Activated T-cell treated with anti-CD3 and anti-CD28 coated beads for 1 hour (primary cell): ENCODE measurements around the gene VPS54.

ENCODE experiments used
- DNase-seq: peaks from one replicate; pipeline ENCODE4 v3.0.0-alpha.2; 2020; ENCODE audit warnings: low read depth

VPS54 gene

DNA sequence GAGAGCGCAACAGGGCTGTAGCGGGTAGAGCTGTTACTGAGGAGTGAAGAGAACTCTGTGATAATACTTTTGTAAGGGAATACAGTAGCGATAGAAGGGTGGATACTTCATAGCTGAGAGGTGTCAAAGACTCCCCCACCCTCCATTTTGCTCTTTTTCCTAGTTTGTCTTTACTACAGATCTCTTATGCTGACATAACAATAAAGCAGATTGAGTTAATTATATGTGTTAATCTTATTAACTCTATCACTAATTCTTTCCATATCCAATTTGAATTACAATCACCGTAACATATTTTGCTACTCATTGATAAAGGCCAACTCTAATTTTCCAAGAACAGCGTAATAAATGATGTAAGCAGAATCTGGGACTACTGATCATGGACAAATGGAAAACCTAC is 120.4 kb downstream of the VPS54 start:
- DNase-seq: no peak

DNA sequence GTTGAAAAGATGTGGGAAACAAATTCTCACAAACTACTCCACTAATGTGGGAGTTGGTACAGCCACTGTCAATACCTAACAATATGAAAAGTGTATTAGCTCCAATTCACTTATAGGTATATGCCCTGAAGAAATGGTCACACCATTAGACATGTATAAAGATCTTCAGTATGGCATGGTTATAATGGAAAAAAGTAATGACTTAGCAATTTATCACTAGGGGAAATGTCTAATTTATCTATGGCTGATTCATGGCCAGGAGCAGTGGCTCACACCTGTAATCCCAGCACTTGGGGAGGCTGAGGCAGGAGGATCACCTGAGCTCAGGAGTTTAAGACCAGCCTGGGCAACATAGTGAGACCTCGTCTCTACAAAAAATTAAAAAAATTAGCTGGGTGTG is 125.1 kb downstream of the VPS54 start:
- no peak for DNase-seq

DNA sequence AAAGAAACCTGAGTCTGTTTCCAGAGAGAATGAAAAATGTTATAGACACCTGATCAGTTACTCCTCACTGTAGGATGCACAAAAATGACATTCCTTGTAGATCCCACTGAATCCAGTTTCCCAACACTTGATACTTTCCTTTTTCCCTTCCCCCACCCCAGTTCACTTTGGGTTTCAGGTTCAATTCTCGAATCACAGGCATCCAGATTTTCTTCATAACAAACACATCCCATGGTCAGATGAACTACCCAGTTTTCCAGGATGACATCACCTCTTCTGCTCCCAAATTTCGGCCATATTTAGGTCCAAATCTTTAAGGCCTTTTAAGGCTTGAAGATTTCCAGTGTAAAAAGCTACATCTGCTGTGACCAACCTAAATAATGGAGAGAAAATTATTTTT is 126.1 kb downstream of the VPS54 start:
- no peak for DNase-seq

DNA sequence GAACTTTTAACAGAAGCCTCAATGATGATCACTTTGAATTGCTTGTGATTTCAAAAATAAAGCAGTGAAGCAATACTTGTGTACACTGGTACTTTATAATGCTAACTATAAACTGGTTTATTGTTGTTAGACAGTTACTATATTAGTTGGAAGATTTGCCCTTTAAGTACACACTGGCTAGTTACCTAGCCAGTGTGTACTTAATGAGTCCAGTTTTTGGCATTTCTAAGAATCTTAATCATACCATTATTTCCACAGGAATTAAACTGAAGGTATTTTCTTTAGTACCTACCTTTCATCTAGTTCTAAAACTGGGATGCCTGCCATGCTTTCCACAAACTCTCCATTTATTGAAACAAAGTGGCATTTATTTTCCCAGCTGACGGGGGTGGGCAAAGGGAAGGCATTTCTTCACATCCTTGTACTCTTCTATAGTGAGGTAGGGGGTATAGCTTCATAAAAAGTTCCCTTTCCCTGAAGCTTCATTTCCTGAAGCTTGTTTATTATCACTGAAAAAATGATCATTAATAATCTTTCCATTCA is 127.7 kb downstream of the VPS54 start:
- DNase-seq: no peak

DNA sequence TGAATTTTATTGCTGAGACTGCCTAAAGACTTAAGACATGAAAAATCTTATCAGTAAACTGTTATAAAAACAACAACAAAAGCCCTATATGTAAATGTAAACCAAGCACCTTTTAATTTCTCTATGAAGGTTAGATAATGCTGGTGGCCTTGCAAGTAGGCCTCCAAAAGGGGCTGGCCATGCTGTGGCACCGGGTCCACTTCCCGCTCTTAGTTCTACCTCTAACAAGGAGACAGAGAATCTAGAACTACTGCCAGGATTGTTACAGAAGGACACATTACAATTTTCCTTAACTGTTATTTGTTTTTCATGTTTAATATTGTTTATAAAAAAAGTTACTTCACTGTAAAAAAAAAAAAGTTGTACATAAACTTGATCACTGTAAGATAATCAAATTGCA is 128.6 kb downstream of the VPS54 start:
- DNase-seq: no peak

DNA sequence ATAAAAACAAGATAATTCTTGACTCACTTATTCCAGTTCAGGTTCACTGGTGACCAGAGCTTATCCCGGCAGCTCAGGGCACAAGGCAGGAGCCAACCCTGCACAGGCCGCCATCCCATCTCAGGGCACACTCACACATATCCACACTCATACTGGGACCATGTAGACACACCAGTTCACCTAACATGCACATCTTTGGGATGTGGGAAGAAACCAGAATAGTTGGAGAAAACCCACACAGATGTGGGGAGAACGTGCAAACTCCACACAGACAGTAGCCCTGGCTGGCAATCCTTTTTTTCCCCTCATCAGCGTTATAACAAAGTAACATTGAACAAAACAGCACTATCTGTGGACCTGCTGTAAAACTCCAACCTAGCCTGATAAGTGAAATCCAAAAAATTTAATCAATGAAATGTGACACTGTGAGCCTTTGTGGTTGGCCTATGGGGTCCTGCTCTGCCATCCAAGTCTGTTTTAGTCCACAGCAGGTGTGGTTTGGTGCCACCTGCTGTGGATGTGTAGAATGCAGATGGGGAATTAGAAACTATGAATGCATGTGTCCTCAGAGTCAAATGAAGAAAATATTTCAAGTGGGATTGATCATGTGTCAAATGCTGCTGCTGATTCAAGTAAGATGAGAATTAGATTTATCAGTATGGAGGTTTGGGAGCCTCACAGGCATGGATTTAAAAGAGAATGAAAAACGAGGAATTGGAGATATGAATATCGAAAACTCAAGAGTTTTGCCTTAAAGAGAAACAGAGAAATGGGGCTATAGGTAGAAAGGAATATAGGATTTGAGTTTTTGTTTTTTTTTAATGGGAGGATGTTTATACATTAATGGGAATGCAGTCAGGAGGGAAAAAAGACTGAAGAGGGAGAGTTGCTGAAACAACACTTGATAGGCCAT is 130.5 kb downstream of the VPS54 start:
- peak; percentile 25 for DNase-seq

DNA sequence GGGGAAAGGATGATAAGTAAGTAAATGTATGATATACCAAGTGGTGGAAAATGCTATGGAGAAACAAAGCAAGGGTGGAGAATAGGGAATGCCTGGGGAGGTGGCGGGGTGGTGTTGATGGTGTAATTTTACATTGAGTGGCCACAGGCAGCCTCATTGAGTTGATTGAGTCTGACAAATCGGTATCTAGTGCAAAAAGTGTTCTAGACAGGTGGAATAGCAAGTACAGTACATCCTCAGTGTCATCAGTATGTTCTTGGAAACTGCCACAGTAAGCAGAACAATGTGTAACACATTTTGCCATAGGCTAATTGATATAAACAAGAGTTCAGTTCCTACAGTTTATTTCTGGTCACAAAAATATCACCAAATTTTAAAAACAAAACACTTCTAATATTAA is 131.2 kb downstream of the VPS54 start:
- DNase-seq: no peak

DNA sequence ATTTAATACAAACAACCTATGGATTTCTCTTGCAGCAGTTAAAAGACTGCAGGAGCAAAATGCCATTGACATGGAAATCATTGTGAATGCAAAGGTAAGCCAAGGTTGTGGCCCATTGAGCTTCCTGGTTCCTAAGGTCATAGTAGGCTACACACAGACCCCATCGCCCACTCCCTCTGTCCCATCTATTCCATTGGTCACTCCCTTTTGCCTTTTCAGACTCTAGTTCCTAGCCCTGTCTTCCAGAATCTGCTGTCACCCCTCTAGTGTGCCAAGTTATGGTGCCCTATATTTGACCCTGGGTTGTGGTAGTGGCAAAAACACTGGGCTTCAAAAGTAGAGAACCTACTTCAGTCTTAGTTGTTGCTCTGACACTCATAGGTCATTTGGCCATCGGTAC is 132.8 kb downstream of the VPS54 start:
- no peak for DNase-seq

DNA sequence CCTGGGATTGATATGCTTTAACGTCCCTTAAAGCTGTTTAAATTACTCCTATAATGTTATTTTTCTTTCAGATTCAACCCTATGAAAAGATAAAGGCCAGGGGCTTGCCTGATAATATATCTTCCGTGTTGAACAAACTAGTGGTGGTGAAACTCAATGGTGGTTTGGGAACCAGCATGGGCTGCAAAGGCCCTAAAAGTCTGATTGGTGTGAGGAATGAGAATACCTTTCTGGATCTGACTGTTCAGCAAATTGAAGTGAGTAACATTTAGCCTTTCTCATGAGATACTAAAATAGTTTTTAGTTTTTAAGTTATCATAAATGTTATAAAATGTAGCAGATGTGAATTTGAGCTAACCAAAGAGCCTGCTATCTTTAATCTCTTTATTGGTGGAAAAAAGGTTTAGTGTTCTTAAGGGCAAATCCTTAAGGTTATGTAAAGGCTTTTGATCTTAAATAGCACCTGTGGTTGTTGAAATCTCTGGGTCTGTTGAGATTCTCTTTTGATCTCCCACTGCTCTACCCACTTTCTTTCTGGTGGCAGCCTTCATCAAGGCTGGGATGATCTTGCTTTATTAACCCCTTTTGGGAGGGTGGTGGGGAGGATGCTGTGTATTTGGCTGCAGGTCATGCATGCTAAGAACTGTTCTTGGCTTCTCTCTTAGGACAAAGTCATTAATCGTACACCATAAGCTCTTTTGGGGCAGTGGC is 136.7 kb downstream of the VPS54 start:
- no peak for DNase-seq

DNA sequence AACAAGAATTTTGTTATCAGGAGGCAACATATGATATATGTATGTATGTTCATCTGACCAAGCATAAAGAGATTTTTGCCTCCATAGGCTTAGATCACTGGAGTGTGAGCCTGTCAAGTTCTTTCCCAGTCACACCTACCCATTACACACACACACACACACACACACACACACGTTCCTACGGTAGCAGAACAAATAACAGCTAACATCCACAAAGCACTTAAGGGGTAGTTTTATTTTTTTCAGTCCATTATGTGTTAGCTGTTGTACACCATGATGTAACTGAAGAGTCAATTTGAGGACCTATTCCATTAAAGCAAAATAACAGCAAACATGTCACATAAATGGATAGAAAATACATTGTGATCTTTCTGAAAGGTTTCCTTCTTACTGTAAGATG is 138.0 kb downstream of the VPS54 start:
- DNase-seq: no peak

DNA sequence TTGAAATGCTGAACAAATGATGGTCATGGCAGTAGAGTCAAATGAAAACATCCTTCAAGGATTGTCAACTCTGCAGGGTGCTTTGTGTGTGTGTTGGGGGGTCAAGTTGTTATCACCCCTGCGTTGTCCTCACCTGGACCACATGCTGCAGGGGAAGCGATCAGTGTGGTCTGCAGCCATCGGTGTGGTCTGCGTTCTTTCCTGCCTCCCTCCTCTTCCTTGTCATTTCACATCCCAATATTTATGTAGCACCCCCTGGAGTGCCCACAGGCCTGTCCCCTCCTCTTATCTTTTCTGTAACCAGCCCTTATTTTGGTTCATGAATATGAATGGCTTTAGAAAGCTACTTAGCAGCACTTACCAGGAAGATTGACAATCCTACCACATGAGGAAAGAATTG is 138.6 kb downstream of the VPS54 start:
- DNase-seq: no peak

DNA sequence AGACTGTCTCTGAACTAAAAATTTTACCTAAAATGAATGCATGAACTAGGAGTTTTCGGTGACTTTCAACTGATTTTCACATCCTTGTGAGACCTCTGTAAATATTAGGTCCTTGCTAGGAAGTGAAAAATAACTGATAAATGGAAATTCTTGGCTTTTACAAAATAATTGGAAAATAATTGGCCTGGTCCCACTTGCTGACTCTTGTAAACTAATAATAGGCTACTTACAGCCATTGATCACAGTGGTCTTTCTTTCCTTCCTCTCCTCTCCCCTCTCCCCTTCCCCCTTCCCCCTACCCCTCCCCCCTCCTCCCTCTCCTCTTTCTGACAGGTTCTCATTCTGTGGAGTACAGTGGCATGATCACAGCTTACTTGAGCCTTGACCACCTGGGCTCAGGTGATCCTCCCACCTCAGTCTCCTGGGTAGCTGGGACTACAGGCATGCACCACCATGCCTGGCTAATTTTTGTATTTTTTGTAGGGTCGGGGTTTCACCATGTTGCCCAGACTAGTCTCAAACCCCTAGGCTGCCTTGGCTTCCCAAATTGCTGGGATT is 139.3 kb downstream of the VPS54 start:
- no peak for DNase-seq

DNA sequence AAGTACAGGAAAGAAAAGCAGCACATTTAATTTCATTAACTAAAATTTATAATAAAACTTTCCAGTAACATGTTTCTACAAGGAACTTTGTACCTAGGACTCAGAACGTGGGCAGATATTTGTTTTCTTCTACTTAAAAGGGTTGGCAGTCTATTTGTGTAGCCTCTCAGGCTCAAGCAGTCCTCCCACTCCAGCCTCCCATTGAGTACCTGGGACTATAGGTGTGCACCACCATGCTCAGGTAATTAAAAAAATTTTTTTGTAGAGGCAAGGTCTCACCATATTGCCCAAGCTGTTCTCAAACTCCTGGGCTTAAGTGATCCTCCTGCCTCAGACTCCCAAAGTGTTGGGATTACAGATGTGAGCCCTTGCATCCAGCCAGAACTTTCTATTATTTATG is 140.7 kb downstream of the VPS54 start:
- DNase-seq: no peak

DNA sequence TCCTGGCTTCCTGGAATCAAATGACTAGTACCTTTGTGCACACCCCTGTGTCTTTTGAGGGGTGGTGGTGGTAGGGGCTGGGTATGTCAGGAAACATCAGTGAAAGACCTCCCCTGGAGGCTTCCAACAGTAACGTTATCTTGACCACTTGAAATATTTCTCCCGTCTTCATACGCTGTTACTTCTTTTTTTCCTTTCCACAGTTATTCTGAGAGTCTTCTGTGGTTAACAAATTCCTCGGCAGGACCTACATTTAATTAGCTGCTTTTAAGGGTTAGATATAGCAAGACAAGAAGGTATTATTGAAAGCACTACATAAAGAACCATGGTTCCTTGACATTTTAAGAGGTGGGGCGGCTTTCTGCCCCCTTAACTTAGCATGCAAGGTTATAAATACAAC is 142.9 kb downstream of the VPS54 start:
- no peak for DNase-seq

DNA sequence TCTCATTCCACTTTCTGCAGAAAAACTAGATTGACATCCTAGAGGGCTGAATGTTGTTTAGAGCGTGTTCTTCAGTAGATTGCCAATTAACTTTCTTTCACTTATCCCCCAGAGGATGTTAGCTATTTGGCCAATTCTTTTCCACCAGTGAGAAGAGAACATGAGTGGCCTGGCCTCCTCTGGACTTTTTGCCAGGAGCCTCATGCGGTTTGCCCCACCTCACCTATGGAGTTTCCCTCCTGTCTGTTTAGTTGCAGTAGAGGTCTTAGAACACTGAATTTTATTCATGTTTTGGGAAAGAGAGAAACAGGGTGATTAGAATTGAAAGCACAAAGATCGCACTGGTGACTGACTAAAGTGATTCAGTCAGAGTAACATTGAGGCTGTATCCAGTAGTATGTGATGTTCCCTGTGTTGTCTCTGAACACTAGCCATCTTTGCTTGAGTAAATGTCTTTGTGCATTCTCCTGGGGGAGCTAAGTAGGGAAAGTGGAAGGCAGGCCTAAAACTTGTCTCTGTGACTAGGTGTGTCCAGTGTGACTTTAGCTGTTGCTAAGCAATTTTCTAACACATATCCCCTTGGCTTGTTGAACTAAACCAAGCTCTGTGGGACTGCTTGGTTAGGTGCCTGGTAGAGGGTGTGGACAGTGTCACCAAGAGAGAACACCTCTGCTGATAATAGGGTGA is 143.5 kb downstream of the VPS54 start:
- DNase-seq: no peak

DNA sequence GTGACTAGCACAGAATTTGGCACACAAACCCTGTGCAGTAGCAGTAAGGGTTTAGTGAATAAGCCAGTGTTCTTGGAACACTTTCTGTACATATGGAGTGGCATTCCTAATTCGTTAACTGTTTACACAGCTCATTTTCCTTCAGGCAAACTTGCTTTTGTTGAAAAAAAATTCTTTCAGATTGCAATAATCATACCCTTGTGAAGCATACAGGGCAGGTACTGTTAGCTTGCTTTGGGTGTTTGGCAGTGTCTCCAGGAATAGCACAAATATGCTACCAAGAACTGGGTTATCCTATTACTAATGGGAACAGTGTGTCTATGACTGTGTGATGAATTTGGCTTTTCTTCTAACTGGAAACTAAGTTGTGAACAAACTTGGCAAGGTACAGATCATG is 144.1 kb downstream of the VPS54 start:
- DNase-seq: no peak

DNA sequence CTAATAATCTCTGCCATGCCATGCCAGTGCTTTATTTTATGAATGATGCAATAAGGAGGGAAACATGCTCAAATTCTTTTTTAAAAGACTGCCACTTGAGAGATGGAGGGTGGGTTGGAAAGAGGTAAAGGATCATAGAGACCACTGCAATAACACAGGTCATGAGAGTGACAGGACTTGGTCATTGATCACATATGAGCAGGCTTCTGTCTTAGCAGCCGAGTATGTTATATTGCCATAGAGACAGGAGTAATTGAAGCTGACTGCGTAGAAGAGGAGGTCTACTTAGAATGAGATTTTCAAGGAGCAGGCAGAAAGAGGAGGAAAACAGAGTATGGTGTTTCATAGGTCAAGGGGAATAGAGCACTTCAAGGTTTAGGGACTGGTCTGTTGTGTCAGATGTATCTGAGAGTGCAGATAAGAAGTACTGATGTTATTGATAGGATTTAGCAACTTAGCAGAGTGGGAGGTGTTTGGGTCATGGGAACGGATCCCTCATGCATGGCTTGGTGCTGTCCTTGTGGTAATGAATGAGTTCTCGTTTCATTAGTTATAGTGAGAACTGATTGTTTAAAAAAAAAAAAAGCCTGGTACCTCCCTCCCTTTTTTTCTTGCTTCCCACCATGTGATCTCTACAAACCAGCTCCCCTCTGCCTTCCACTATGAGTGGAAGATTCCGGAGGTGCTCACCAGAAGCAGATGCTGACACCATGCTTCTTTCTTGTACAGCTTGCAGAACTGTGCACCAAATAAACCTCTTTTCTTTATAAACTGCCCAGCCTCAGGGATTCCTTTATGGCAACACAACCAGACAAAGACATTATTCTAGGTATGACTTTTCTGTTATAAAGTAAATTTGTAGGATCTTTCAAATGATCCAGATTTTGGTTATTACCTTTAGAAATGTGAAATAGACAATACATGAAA is 144.8 kb downstream of the VPS54 start:
- no peak for DNase-seq

DNA sequence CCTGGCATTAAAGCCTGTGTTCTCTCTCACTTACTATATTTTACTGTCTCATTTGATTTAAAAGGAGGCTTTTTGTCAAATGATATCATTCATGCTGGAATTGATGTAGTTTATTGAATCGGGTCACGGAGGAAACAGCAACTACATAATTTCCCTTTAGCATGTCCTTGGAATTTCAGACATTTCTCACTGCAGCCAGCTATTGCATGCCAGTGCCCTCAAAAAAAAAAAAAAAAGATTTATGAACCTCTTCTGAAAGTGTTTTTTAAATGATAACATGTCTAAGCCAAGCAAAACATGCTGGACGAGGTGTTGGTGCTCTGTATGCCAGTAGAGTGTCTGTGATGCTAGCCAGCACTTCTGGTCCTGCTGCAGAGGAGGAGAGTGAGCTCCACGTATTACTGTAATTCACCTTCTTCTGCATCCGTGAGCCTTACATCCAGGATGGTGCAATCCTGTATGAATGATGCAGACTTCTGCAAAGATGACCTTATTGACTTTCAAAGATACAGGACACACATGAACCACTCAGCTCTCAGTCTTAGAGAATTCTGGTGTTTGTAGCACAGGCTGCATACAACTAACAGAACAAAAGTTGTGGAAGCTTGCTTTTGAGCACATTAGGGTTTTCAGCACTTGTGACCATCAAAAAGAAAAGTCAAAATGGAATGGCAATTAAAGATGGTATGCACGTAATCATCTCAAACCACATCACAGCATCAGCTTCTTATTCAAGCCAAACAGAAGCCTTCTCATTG is 146.5 kb downstream of the VPS54 start:
- DNase-seq: no peak

DNA sequence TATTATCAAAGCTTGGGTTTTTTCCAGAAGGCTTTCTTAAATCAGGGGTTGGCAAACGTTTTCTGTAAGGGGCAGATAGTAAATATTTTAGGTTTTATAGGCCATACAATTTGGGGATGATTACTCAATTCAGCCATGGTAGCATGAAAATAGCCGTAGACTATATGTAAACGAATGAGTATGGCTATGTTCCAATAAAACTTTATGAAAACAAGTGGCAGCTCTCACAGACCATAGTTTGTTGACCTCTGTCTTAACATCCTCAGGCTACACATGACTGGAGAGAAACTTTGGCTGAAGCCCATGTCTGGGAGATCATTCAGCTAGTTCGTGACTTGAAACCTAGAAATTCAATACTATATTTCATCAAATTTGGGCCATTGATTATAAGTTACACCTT is 147.4 kb downstream of the VPS54 start:
- no peak for DNase-seq

DNA sequence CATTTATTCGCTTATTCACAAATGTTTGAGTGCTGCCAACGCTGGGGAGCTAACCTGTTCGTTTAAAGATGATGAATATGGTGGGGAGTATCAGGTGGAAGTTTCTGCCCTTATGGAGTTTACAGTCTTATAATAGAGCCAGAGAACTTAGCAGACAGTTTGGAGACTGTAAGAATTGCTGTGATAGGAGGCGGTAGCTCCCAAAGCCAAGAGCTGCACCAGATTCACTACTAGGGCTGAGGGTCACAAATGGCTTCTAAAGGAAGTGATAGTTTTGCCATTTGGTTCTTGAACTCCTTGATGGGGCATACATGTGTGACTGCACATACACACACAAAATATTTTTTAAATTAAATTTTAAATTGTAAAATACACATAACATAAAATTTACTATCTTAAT is 148.5 kb downstream of the VPS54 start:
- DNase-seq: no peak
